ENCODE measurements around the gene CARD6.

GRCh38 chr5:40873286-40873880 lies 32.2 kb downstream of the CARD6 start:
- TF ChIP-seq, protein P1, sequence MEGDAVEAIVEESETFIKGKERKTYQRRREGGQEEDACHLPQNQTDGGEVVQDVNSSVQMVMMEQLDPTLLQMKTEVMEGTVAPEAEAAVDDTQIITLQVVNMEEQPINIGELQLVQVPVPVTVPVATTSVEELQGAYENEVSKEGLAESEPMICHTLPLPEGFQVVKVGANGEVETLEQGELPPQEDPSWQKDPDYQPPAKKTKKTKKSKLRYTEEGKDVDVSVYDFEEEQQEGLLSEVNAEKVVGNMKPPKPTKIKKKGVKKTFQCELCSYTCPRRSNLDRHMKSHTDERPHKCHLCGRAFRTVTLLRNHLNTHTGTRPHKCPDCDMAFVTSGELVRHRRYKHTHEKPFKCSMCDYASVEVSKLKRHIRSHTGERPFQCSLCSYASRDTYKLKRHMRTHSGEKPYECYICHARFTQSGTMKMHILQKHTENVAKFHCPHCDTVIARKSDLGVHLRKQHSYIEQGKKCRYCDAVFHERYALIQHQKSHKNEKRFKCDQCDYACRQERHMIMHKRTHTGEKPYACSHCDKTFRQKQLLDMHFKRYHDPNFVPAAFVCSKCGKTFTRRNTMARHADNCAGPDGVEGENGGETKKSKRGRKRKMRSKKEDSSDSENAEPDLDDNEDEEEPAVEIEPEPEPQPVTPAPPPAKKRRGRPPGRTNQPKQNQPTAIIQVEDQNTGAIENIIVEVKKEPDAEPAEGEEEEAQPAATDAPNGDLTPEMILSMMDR (IDR thresholded peaks at IDR 0.05): no peak
- TF ChIP-seq GATA3 (IDR thresholded peaks at IDR 0.05; ENCODE audit: borderline replicate concordance): no peak

Measured in A549 (cell line).